GM12878 (cell line): ENCODE results near the gene CENPX.

Experiments
- CBX5 ChIP-seq: sonication (generic); IDR thresholded peaks from 2 replicates; pipeline ENCODE4 v1.6.1; 2016; ENCODE audit warnings: low read depth, moderate library complexity, mild to moderate bottlenecking, inconsistent platforms
- EP300 ChIP-seq, 2 experiments: fragments of 150-350 bp in 1 of 2; IDR thresholded peaks; 2 replicates each; pipeline ENCODE4 v1.6.1; 2011 to 2012; ENCODE audit warnings: low read depth in 2 of 2, low read length in 2 of 2, borderline replicate concordance in 1 of 2, improper control_type of control experiment in 1 of 2, inconsistent platforms in 1 of 2; ENCODE audit not compliant: control insufficient read depth in 1 of 2
- FOS ChIP-seq: IDR thresholded peaks from 3 replicates; pipeline ENCODE4 v1.6.1; 2011; ENCODE audit warnings: borderline replicate concordance; ENCODE audit not compliant: insufficient read length; ENCODE audit errors: extremely low read depth
- GABPA ChIP-seq: IDR thresholded peaks from 2 replicates; pipeline ENCODE4 v1.6.1; 2014; ENCODE audit warnings: antibody characterized with exemption, low read depth, mild to moderate bottlenecking, inconsistent platforms
- POLR2A ChIP-seq: IDR thresholded peaks from 2 replicates; pipeline ENCODE4 v1.6.1; 2011; ENCODE audit warnings: low read depth, mild to moderate bottlenecking, low read length
- POU2F2 ChIP-seq: IDR thresholded peaks from 3 replicates; pipeline ENCODE4 v1.6.1; 2011; ENCODE audit warnings: low read depth, mild to moderate bottlenecking, low read length, borderline replicate concordance
- REST ChIP-seq: IDR thresholded peaks from 2 replicates; pipeline ENCODE4 v1.6.1; 2012; ENCODE audit warnings: mild to moderate bottlenecking, low read depth, low read length
- SREBF2 ChIP-seq: IDR thresholded peaks from 2 replicates; pipeline ENCODE4 v1.6.1; 2012; ENCODE audit warnings: mild to moderate bottlenecking, low read length
- STAT1 ChIP-seq: fragments of 450-650 bp; conservative IDR thresholded peaks from 2 replicates; pipeline ENCODE4 v1.6.1; 2014; ENCODE audit warnings: antibody characterized with exemption, mild to moderate bottlenecking
- ZNF274 ChIP-seq: IDR thresholded peaks from one replicate; pipeline ENCODE4 v1.8.0; 2011; ENCODE audit not compliant: insufficient read length, insufficient read depth

GRCh38 chr17:82018989-82019689 lies 3.5 kb downstream of the CENPX start:
- no peak for TF ChIP-seq CBX5
- no peak for TF ChIP-seq POU2F2
- TF ChIP-seq POLR2A = peak; percentile 72
- no peak for TF ChIP-seq SREBF2
- no peak for TF ChIP-seq FOS
- TF ChIP-seq STAT1 = no peak
- TF ChIP-seq REST = no peak
- TF ChIP-seq ZNF274 = no peak
- TF ChIP-seq GABPA = no peak
- no peak for TF ChIP-seq EP300 (IDR thresholded peaks at IDR 0.05; ENCODE audit: borderline replicate concordance in 1 of 2, control insufficient read depth in 1 of 2, low read depth in 2 of 2, low read length in 2 of 2)
